Ishikawa (cell line): ENCODE results near the gene HBP1.

Experiments
- CEBPB ChIP-seq: IDR thresholded peaks from 2 replicates; pipeline ENCODE4 v1.6.1; 2012
- CREB1 ChIP-seq: IDR thresholded peaks from 2 replicates; pipeline ENCODE4 v1.6.1; 2012; ENCODE audit warnings: low read depth
- EGR1 ChIP-seq: IDR thresholded peaks from 2 replicates; pipeline ENCODE4 v1.6.1; 2012
- EP300 ChIP-seq: IDR thresholded peaks from 2 replicates; pipeline ENCODE4 v1.6.1; 2012; ENCODE audit warnings: borderline replicate concordance
- FOXM1 ChIP-seq: IDR thresholded peaks from 2 replicates; pipeline ENCODE4 v1.6.1; 2012; ENCODE audit warnings: low read depth, borderline replicate concordance
- NFIC ChIP-seq: IDR thresholded peaks from 2 replicates; pipeline ENCODE4 v1.6.1; 2012
- RAD21 ChIP-seq: IDR thresholded peaks from 2 replicates; pipeline ENCODE4 v1.6.1; 2012; ENCODE audit warnings: low read depth
- TAF1 ChIP-seq: IDR thresholded peaks from 2 replicates; pipeline ENCODE4 v1.6.1; 2012; ENCODE audit warnings: low read depth, mild to moderate bottlenecking
- TCF12 ChIP-seq: IDR thresholded peaks from 2 replicates; pipeline ENCODE4 v1.6.1; 2012; ENCODE audit warnings: low read depth
- TEAD4 ChIP-seq: IDR thresholded peaks from 2 replicates; pipeline ENCODE4 v1.6.1; 2012
- YY1 ChIP-seq: IDR thresholded peaks from 2 replicates; pipeline ENCODE4 v1.6.1; 2012; ENCODE audit warnings: low read depth
- ZBTB7A ChIP-seq: IDR thresholded peaks from 2 replicates; pipeline ENCODE4 v1.6.1; 2012; ENCODE audit warnings: low read depth
- TF ChIP-seq, protein P1 (sequence below): IDR thresholded peaks from 2 replicates; pipeline ENCODE4 v1.6.1; 2012
- TF ChIP-seq, protein P2 (sequence below): IDR thresholded peaks from 2 replicates; pipeline ENCODE4 v1.6.1; 2012
- TF ChIP-seq, protein P3 (sequence below): IDR thresholded peaks from 2 replicates; pipeline ENCODE4 v1.6.1; 2012; ENCODE audit warnings: low read depth, mild to moderate bottlenecking

The HBP1 gene

DNA sequence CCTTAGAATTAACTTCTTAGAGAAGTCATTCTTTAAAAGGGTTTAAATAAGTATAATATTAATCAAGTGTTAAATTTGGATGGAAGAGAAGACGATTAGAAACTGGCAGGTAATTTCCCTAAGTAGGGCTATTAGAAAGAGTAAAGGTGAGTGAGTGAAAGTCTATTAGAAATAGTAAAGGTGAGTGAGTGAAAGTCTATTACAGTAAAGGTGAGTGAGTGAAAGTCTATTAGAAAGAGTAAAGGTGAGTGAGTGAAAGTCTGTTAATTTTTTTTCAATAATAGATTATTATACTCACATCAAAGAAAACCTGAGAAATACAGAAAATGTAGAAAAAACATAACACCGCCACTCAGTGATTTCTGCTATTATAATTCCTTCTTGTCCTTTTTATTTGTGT is 10.8 kb upstream of the HBP1 start:
- TF ChIP-seq YY1 (no peak), TCF12 (no peak), TAF1 (no peak), CEBPB (no peak), NFIC (no peak), FOXM1 (no peak), EP300 (no peak), RAD21 (no peak)
- TF ChIP-seq, protein P1, sequence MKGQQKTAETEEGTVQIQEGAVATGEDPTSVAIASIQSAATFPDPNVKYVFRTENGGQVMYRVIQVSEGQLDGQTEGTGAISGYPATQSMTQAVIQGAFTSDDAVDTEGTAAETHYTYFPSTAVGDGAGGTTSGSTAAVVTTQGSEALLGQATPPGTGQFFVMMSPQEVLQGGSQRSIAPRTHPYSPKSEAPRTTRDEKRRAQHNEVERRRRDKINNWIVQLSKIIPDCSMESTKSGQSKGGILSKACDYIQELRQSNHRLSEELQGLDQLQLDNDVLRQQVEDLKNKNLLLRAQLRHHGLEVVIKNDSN, result no peak
- TF ChIP-seq, protein P2, sequence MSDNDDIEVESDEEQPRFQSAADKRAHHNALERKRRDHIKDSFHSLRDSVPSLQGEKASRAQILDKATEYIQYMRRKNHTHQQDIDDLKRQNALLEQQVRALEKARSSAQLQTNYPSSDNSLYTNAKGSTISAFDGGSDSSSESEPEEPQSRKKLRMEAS, result no peak

DNA sequence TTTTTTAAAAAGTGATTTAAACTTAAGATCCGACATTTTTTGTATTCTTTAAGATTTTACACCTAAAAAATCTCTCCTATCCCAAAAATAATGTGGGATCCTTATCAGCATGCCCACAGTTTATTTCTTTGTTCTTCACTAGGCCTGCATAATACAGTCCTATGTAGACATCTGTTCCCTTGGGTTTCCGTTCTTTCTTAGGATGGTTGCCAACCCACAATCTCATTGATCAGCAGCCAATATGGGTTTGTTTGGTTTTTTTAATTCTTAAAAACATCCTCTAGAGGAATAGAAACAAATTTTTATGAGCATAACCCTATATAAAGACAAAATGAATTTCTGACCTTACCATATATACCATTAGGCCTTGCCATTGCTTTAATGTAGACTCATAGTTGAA is 8.4 kb upstream of the HBP1 start:
- TF ChIP-seq, protein P3, sequence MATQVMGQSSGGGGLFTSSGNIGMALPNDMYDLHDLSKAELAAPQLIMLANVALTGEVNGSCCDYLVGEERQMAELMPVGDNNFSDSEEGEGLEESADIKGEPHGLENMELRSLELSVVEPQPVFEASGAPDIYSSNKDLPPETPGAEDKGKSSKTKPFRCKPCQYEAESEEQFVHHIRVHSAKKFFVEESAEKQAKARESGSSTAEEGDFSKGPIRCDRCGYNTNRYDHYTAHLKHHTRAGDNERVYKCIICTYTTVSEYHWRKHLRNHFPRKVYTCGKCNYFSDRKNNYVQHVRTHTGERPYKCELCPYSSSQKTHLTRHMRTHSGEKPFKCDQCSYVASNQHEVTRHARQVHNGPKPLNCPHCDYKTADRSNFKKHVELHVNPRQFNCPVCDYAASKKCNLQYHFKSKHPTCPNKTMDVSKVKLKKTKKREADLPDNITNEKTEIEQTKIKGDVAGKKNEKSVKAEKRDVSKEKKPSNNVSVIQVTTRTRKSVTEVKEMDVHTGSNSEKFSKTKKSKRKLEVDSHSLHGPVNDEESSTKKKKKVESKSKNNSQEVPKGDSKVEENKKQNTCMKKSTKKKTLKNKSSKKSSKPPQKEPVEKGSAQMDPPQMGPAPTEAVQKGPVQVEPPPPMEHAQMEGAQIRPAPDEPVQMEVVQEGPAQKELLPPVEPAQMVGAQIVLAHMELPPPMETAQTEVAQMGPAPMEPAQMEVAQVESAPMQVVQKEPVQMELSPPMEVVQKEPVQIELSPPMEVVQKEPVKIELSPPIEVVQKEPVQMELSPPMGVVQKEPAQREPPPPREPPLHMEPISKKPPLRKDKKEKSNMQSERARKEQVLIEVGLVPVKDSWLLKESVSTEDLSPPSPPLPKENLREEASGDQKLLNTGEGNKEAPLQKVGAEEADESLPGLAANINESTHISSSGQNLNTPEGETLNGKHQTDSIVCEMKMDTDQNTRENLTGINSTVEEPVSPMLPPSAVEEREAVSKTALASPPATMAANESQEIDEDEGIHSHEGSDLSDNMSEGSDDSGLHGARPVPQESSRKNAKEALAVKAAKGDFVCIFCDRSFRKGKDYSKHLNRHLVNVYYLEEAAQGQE, result no peak
- TF ChIP-seq TAF1 (no peak), ZBTB7A (no peak), NFIC (no peak), CREB1 (no peak), TEAD4 (no peak)

DNA sequence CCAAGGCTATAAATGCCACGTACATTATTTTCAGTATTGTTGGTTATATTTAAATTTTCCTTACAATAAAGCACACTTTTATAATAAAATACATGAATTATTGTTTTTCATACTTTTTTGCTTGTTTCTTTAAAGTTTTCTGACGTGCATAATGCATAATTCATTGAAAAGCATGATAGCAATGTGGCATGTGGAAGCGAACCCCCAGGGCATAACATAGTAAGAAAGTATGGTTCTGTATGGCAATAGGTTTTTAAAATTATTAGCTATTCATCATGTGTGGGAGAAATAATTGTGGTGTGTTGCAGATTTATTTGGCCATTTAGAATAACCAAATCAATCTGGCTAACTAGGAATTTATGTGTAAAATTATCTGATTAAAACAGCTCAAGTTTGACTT is 7.4 kb upstream of the HBP1 start:
- no peak for TF ChIP-seq RAD21
- TF ChIP-seq, protein P3, result no peak
- no peak for TF ChIP-seq YY1
- TF ChIP-seq EP300, result no peak
- TF ChIP-seq TAF1, result no peak
- TF ChIP-seq ZBTB7A, result no peak
- TF ChIP-seq, protein P2, result no peak
- no peak for TF ChIP-seq FOXM1
- TF ChIP-seq EGR1, result no peak

DNA sequence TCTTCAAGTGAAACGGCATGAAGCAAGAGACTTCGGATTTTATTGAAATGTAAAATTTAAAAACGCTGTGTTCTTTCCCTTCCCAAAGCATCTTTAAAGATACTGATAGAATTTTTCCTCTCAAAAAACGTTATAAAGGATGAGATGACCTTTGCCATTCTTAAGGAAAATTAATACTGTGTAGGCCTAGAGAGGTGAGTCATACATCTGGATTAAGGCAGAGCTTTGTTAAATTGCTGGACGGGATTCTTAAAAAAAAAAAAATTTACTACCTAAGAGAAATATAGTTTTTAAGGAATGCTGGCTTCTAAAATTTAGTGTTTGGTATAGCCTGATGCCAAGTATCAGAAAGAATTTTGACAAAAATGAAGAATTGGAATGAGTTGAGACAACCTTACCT is 6.3 kb upstream of the HBP1 start:
- TF ChIP-seq, protein P2, result no peak
- no peak for TF ChIP-seq CEBPB
- no peak for TF ChIP-seq YY1
- no peak for TF ChIP-seq NFIC
- TF ChIP-seq TCF12, result no peak

DNA sequence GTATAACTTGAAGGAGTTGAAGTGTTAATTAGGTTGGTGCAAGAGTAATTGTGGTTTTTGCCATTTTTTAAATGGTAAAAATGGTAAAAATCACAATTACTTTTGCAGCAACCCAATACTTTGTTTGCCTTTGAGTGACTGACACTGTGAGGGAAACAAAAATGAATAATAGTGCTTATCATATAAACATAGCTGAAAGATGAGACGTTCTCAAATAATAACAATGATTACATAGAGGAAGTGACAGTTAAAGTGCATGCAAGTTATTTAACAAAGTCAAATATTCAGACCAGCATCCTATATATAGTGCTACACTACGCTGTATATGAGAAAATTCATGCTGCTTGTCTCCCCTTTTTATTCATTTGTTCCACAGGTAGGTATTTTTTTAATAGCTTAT is 4.7 kb upstream of the HBP1 start:
- TF ChIP-seq YY1 (no peak), NFIC (no peak), EGR1 (no peak), CREB1 (no peak), TAF1 (no peak), CEBPB (no peak), TEAD4 (no peak), ZBTB7A (no peak), TCF12 (no peak), EP300 (no peak)
- TF ChIP-seq, protein P1, result no peak
- TF ChIP-seq, protein P3, result no peak
- TF ChIP-seq, protein P2, result no peak
